GM19397 (cell line): ENCODE measurements around the gene SYT9.

Experiments used
- ATAC-seq: cut with Tn5 transposase; IDR thresholded peaks from one replicate; pipeline ENCODE4 v1.9.1; 2021; ENCODE audit warnings: mild to moderate bottlenecking, moderate library complexity; ENCODE audit not compliant: unreplicated experiment

Gene SYT9, protein sequence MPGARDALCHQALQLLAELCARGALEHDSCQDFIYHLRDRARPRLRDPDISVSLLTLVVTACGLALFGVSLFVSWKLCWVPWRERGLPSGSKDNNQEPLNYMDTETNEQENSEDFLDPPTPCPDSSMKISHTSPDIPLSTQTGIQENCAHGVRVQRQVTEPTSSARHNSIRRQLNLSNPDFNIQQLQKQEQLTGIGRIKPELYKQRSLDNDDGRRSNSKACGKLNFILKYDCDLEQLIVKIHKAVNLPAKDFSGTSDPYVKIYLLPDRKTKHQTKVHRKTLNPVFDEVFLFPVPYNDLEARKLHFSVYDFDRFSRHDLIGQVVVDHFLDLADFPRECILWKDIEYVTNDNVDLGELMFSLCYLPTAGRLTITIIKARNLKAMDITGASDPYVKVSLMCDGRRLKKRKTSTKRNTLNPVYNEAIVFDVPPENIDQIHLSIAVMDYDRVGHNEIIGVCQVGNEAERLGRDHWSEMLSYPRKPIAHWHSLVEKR

GRCh38 chr11:7251836-7252682, at the start of gene SYT9:
Gene SYT9, plus strand, starts transcription at chr11:7251904. Its CDS starts 283 bp downstream, at chr11:7252187.
- ATAC-seq = peak; percentile 75

GRCh38 chr11:7202412-7202811, 49.3 kb upstream of the SYT9 start:
- ATAC-seq = no peak

DNA sequence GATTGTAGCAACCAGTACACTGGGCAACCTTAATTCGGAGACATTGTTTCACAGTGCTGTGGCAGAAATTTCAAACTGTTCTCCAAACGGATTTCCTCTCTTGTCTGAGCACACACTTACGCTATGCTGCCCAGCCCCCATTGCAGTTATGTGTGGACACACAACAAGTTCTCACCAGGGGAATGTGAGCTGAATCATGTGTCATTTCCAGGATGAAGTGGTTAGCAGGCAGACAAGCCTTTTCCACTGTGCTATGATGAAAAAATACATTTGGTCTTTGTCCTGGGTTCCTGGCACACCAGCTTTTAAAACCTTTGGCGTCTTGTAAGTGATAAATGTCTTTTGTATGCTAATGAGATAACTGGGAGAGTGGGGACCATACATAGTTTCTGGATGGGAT, 46.9 kb upstream of the SYT9 start:
- ATAC-seq = no peak

DNA sequence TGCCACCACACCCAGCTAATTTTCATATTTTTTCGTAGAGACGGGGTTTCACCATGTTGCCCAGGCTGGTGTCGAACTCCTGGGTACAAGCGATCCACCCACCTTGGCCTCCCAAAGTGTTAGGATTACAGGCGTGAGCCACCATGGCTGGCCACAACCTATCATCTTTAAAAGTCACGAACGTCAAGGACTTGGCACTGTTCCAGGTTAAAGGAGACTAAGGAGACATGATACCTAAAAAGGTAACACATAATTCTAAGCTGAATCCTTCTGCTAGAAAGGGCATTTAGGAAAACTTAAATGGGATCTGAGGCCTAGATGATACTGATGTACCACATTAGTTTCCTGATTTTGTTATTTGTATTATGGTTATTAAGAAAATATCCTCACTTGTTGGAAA, 43.3 kb upstream of the SYT9 start:
- no peak for ATAC-seq

DNA sequence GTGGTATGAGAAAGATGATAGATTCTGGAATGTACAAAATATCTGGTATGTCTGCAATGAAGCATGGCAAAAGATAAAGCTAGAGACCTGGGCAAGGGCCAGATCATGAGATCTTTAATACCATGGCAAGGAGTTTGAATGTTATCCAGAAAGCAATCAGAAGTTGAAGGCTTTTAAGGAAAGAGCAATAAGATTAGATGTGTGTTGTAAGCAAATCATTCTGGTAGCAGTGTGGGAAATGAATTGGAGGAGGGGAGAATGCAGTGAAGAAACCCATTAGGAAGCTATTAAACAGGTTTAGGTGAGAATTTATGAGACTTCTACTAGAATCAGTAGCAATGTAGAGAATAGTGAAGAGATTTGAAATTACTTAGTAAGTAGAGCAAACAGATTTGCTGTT, 32.2 kb upstream of the SYT9 start:
- ATAC-seq = no peak

GRCh38 chr11:7220636-7221035, 31.1 kb upstream of the SYT9 start:
- ATAC-seq = no peak

GRCh38 chr11:7222619-7223018, 29.1 kb upstream of the SYT9 start:
- no peak for ATAC-seq

GRCh38 chr11:7239877-7240276, 11.8 kb upstream of the SYT9 start:
- no peak for ATAC-seq

DNA sequence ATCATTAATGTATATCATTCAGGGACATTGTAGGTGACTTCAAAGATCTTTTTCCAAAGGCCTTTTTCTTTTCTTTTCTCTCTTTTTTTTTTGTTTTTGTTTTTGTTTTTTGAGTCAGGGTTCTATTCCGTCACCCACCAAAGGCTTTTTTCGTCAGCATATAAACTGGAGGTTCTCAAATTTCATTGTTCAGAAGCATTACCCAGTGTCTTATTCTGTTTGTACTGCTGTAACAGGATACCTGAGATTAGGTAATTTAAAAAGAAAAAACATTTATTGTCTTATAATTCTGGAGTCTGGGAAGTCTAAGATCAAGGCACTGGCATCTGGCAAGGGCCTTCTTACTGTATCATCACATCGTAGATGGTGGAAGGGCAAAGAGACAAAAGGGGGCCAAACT, 6.4 kb upstream of the SYT9 start:
- no peak for ATAC-seq

DNA sequence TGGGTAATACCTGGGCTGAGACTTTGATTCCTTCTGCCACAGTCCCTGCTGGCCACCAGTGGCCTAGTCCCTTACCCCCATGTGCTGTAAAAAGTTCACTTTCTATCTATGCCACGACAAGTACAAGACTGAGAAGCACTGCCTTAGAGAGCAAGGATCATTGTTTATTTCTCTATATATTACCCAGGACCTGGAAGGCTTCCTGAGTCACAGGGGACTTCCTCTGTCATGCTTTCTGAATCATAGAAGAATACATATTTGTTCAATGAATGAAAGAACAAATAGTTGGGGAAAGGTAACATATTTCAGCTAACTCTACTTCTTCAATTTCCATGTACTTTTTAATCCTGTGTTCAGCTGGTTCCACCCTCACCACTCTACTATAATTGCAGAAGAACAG, 5.5 kb upstream of the SYT9 start:
- ATAC-seq = no peak

DNA sequence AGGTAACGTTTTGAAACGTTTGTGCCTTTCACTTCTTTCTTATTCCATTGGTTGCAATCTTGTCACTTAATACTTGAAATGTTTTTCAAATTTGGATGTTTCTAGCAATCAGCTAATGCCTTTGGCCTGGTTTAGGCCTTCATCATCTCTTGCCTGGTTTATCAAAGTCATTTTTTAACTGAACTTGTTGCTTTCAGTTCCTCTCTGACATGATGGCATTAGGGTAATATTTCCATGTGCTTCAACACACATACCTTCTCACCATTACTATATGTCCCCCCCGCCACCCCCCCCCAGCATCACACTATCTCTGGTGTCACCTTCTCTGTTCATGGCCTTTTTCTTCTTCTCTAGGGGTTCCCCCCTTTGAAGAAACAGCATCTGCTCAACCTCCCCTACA, 1.5 kb upstream of the SYT9 start:
- ATAC-seq = no peak

DNA sequence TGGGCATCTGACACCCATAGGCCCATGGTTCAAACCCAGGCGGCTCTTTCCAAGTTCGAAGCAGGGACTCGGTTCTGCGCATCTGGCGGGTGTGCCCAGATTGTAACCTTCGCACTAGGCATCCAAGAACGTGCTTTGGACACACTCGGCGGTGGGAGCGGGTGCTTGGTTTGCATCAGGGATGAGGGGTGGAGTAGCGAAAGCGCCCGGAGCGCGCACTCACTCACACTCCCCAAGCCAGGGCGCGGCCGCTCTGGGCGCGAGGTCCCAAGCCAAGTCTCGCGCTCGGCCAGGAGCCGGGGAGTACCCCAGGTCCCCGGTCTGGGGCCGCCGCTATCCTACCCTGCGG, 243 bp upstream of the SYT9 start:
- no peak for ATAC-seq

GRCh38 chr11:7252683-7253213, 1.0 kb downstream of the SYT9 start:
- no peak for ATAC-seq

GRCh38 chr11:7253800-7254199, 2.1 kb downstream of the SYT9 start:
- no peak for ATAC-seq

- ATAC-seq = no peak
These were observed 3.1 kb downstream of the SYT9 start for GRCh38 chr11:7254731-7255291.

- ATAC-seq = no peak
These were observed 5.2 kb downstream of the SYT9 start for GRCh38 chr11:7256943-7257342.

- no peak for ATAC-seq
These were observed 6.0 kb downstream of the SYT9 start for GRCh38 chr11:7257724-7258123.

DNA sequence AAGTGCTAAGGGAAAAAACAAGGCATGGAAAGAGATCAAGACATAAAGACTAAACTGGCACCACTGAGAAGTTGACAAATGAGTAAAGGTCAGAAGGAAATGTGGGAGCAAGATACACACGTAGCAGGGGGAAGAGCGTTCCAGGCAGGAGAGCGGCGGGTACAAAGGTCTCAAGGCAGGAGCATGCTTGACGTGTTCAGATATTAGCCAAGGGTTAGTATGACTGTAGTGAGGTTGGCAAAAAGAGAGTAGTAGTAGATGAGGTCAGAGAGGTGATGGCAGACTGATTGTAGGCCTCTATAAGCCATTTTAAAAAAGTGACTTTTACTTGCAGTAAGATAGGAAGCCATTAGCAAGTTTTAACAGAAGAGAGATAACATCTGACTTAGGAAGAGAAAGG, 9.9 kb downstream of the SYT9 start:
- no peak for ATAC-seq

GRCh38 chr11:7262672-7263071, 11.0 kb downstream of the SYT9 start:
- no peak for ATAC-seq

DNA sequence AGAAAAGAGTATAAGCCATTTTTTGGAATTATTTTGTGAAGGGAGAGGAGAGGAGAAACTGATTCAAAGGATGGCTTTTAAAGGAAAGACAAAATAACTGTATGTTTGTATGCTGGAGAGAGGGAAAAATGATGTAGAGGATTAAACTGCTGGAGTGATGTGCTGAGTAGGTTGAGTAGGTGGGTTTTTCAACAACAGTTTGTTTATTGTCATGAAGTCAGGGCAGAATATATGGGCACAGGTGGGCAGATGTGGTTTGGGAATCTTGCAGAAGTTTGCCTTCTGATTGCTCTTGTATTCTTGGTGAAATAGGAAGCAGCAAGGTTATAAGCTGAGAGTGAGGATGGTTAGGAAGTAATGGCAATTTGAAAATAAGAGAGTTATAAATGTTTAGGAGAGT, 12.1 kb downstream of the SYT9 start:
- no peak for ATAC-seq

DNA sequence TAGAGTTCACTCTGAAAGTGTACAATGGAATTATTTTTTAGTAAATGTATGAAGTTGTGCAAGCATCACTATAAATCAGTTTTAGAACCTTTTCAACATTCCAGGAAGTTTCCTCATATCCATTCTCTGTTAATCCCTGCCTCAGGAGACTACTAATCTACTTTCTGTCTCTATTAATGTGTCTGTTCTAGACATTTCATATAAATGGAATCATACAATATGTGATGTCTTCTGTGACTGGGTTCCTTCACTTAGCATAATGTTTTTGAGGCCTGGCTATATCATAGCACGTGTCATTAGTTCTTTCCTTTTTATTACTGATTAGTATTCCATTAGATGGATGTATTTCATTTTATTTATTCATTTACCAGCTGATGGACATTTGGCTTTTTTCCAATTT, 17.1 kb downstream of the SYT9 start:
- ATAC-seq = no peak
